ENCODE data around the gene REXO4. TPM values are rescaled to one million over a fixed set of nuclear protein-coding genes. Genes with fewer than 3 reads are reported as not detected.

Gene REXO4
- total and polyA plus RNA-seq, 9 of the 15 experiments (the other 6 are each of a cell fraction or from before 2014, with no cell fraction given): 3.4 to 72.9 (median 31.1) TPM

DNA sequence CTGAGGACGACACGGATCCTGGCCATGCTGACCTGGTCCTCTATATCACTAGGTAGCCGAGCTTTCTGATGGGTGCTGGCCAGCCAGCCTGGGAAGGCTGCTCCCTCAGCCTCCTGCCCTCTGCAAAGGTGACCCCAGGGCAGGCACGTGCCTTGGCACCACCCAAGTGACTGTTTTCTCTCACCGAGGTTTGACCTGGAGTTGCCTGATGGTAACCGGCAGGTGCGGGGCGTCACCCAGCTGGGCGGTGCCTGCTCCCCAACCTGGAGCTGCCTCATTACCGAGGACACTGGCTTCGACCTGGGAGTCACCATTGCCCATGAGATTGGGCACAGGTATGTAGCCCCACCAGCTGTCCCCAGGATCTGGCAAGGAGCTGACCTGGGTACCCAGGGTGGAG is 8.2 kb upstream of the REXO4 start (continued):
- TF ChIP-seq RBM14 (IDR thresholded peaks at IDR 0.05; ENCODE audit: borderline replicate concordance, insufficient read depth, low read depth, low read length) (no peak), RFX5 (IDR thresholded peaks at IDR 0.05; ENCODE audit: low read depth, low read length) (no peak), CBX1 (IDR thresholded peaks at IDR 0.05; ENCODE audit: low read depth) (no peak), GATAD2B (IDR thresholded peaks at IDR 0.05; ENCODE audit: borderline replicate concordance) (no peak), EWSR1 (IDR thresholded peaks at IDR 0.05; ENCODE audit: borderline replicate concordance, low read depth, partially characterized antibody) (no peak), HOXB6 (CRISPR knock-in tag; IDR thresholded peaks at IDR 0.05; ENCODE audit: borderline replicate concordance) (no peak), ZNF212 (CRISPR knock-in tag; IDR thresholded peaks at IDR 0.05) (no peak), KLF10 (CRISPR knock-in tag; IDR thresholded peaks at IDR 0.05) (no peak), ZNF695 (CRISPR knock-in tag; IDR thresholded peaks at IDR 0.05) (no peak)

DNA sequence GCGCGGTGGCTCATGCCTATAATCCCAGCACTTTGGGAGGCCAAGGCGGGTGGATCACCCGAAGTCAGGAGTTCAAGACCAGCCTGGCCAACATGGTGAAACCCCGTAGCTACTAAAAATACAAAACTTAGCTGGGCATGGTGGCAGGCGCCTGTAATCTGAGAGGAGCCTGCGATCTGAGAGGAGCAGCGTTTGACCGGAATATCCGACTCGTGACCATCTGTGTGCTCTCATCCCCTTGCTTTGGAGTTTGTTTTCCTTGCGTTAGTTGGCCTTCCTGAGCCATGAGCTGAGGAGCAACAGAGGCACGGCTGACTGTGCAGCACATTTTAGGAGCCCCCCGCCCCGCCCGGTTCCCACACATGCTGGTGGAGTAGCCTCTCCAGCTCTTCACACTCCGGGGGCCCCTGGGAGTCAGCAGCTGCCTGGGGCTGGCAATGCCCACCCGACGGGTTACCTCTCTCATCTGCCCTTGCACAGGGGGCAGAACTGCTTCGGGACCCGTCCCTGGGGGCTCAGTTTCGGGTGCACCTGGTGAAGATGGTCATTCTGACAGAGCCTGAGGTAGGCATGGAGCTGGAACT is 7.3 kb upstream of the REXO4 start:
- BruUV-seq (replicated peaks): no TSS peak
- FAIRE-seq: no peak
- Histone ChIP-seq H3K27me3 (ENCODE audit: control insufficient read depth in 2 of 2, insufficient read depth in 2 of 2, low read length in 2 of 2) (peaks cover 24 to 34% of the 10 kb centered on the region in 2 experiments), H4K20me1 (replicated peaks; ENCODE audit: control insufficient read depth, insufficient read depth, low read length) (no peaks in the 10 kb centered on the region), H3K36me3 (ENCODE audit: control insufficient read depth, insufficient read depth, low read length) (no peaks in the 10 kb centered on the region), H3K9me1 (ENCODE audit: control insufficient read depth, insufficient read depth, low read length) (peaks cover 3% of the 10 kb centered on the region), H3K4me1 (replicated peaks in 1 of 2; ENCODE audit: control insufficient read depth in 2 of 2, insufficient read depth in 2 of 2, low read length in 2 of 2) (peaks cover 13 to 40% of the 10 kb centered on the region in 2 experiments; a peak in 3 of 5 replicates), H3K79me2 (ENCODE audit: control insufficient read depth, insufficient read depth, low read length) (no peaks in the 10 kb centered on the region), H2AFZ (ENCODE audit: low read depth, low read length) (no peak overlapping the region), H3K4me2 (ENCODE audit: insufficient read depth, low read length) (no peak overlapping the region), H3K9me3 (replicated peaks; ENCODE audit: control insufficient read depth, insufficient read depth, low read depth, low read length) (no peaks in the 10 kb centered on the region), H3K9ac (ENCODE audit: insufficient read depth in 1 of 2, low read depth in 2 of 2, low read length in 2 of 2) (no peak overlapping the region; a peak in 1 of 4 replicates), H3K27ac (ENCODE audit: extremely low read depth, low read depth, low read length) (no peak overlapping the region), H3K4me3 (no peak overlapping the region)
- ChIA-PET POLR2A (interaction anchor here (1.5 to 1.7 kb wide), 2 partner anchors 8 to 53 kb away, joined by 3 to 5 read pairs; no protein-coding TSS in a partner anchor), CTCF (ENCODE audit: low intra/inter-chr PET ratio) (no interaction called here)
- no peak for DNase-seq (ENCODE audit: extremely low read depth in 1 of 4, low spot score in 3 of 4)
- intact Hi-C loops (cut with micrococcal nuclease): no loop called here
- 8% methylated on average over 19 of the region's 22 CpGs for WGBS (ENCODE audit: insufficient coverage, low coverage, missing lambda C conversion rate)
- no peak for ATAC-seq
- in situ Hi-C loops (cut with MboI): no loop called here
- no peak for TF ChIP-seq POLR2H (tag; IDR thresholded peaks at IDR 0.05; ENCODE audit: low read depth)
- TF ChIP-seq, protein P1, sequence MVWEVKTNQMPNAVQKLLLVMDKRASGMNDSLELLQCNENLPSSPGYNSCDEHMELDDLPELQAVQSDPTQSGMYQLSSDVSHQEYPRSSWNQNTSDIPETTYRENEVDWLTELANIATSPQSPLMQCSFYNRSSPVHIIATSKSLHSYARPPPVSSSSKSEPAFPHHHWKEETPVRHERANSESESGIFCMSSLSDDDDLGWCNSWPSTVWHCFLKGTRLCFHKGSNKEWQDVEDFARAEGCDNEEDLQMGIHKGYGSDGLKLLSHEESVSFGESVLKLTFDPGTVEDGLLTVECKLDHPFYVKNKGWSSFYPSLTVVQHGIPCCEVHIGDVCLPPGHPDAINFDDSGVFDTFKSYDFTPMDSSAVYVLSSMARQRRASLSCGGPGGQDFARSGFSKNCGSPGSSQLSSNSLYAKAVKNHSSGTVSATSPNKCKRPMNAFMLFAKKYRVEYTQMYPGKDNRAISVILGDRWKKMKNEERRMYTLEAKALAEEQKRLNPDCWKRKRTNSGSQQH (CRISPR knock-in tag; IDR thresholded peaks at IDR 0.05): no peak
- TF ChIP-seq, protein P2, sequence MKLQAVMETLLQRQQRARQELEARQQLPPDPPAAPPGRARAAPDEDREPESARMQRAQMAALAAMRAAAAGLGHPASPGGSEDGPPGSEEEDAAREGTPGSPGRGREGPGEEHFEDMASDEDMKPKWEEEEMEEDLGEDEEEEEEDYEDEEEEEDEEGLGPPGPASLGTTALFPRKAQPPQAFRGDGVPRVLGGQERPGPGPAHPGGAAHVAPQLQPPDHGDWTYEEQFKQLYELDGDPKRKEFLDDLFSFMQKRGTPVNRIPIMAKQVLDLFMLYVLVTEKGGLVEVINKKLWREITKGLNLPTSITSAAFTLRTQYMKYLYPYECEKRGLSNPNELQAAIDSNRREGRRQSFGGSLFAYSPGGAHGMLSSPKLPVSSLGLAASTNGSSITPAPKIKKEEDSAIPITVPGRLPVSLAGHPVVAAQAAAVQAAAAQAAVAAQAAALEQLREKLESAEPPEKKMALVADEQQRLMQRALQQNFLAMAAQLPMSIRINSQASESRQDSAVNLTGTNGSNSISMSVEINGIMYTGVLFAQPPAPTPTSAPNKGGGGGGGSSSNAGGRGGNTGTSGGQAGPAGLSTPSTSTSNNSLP (IDR thresholded peaks at IDR 0.05; ENCODE audit: borderline replicate concordance, low read depth, low read length): no peak
- TF ChIP-seq, protein P3, sequence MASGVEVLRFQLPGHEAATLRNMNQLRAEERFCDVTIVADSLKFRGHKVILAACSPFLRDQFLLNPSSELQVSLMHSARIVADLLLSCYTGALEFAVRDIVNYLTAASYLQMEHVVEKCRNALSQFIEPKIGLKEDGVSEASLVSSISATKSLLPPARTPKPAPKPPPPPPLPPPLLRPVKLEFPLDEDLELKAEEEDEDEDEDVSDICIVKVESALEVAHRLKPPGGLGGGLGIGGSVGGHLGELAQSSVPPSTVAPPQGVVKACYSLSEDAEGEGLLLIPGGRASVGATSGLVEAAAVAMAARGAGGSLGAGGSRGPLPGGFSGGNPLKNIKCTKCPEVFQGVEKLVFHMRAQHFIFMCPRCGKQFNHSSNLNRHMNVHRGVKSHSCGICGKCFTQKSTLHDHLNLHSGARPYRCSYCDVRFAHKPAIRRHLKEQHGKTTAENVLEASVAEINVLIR (CRISPR knock-in tag; IDR thresholded peaks at IDR 0.05): no peak
- TF ChIP-seq POLR2AphosphoS5 (IDR thresholded peaks at IDR 0.05; ENCODE audit: control insufficient read depth, insufficient read depth, low read depth, low read length): no peak
- no peak for TF ChIP-seq ZNF583 (CRISPR knock-in tag; IDR thresholded peaks at IDR 0.05)
- no peak for TF ChIP-seq FOSL1 (tag; conservative IDR thresholded peaks at IDR 0.05)
- TF ChIP-seq SUPT5H (IDR thresholded peaks at IDR 0.05): no peak
- TF ChIP-seq TFAM (CRISPR knock-in tag; conservative IDR thresholded peaks at IDR 0.05): no peak
- no peak for TF ChIP-seq SRSF3 (IDR thresholded peaks at IDR 0.05; ENCODE audit: insufficient read depth, low read length)
